ENCODE results near the gene BCL3. TPM values are rescaled to one million over a fixed set of nuclear protein-coding genes. Genes with fewer than 3 reads are reported as not detected.
A peak's percentile ranks its signal among the peaks of the same experiment; 100 is the strongest.
"Not testable (repeated sequence)": the region's sequence is repeated elsewhere in the genome, so short reads cannot be mapped to it uniquely, and the experiment has no call there.

The BCL3 gene
- total RNA-seq, 4 donors from 2014 or later, result 3.2 to 58.8 (median 11.9) TPM

GRCh38 chr19:44765033-44765948 lies 16.8 kb downstream of the BCL3 start:
- Histone ChIP-seq H3K36me3 (no peaks in the 10 kb centered on the region), H3K9me3 (no peaks in the 10 kb centered on the region), H3K4me1 (no peaks in the 10 kb centered on the region), H3K27me3 (no peaks in the 10 kb centered on the region), H3K27ac (no peak overlapping the region), H3K4me3 (no peak overlapping the region)
- intact Hi-C loops (cut with DNase I; ENCODE audit: low total_unique reads), result no loop called here
- TF ChIP-seq POLR2A (IDR thresholded peaks at IDR 0.05) (no peak), CTCF (IDR thresholded peaks at IDR 0.05) (no peak)
- DNase-seq, result no peak

GRCh38 chr19:44765949-44766335 lies 17.4 kb downstream of the BCL3 start:
- H3K4me3 ChIP-seq, result no peak overlapping the region
- no peak overlapping the region for H3K27ac ChIP-seq
- H3K36me3 ChIP-seq, result no peaks in the 10 kb centered on the region
- no peak for TF ChIP-seq POLR2A (IDR thresholded peaks at IDR 0.05)
- H3K9me3 ChIP-seq, result no peaks in the 10 kb centered on the region
- no peak for DNase-seq
- no peaks in the 10 kb centered on the region for H3K27me3 ChIP-seq
- no peaks in the 10 kb centered on the region for H3K4me1 ChIP-seq
- intact Hi-C loops (cut with DNase I; ENCODE audit: low total_unique reads), result no loop called here

GRCh38 chr19:44767295-44768180 lies 19.0 kb downstream of the BCL3 start:
- H3K27me3 ChIP-seq, result no peaks in the 10 kb centered on the region
- DNase-seq, result no peak
- no peak overlapping the region for H3K27ac ChIP-seq
- intact Hi-C loops (cut with DNase I; ENCODE audit: low total_unique reads), result no loop called here
- no peaks in the 10 kb centered on the region for H3K4me1 ChIP-seq
- no peak for TF ChIP-seq POLR2A (IDR thresholded peaks at IDR 0.05)
- no peak for TF ChIP-seq CTCF (IDR thresholded peaks at IDR 0.05)
- H3K36me3 ChIP-seq, result no peaks in the 10 kb centered on the region
- no peak overlapping the region for H3K4me3 ChIP-seq
- no peaks in the 10 kb centered on the region for H3K9me3 ChIP-seq

GRCh38 chr19:44770550-44771257 lies 22.2 kb downstream of the BCL3 start:
- no peaks in the 10 kb centered on the region for H3K9me3 ChIP-seq
- TF ChIP-seq POLR2A (IDR thresholded peaks at IDR 0.05) (no peak), CTCF (IDR thresholded peaks at IDR 0.05) (peak; percentile 88 to 94 (median 92))
- no peak overlapping the region for H3K4me3 ChIP-seq
- H3K36me3 ChIP-seq, result no peaks in the 10 kb centered on the region
- DNase-seq, result peak; percentile 89 to 93
- intact Hi-C loops (cut with DNase I; ENCODE audit: low total_unique reads), result loop anchor here (2.0 kb wide), 1 partner anchor 46 kb away; no protein-coding TSS in a partner anchor
- H3K27ac ChIP-seq, result peak overlapping the region in 1 of 2 donors; percentile 20
- no peaks in the 10 kb centered on the region for H3K27me3 ChIP-seq
- H3K4me1 ChIP-seq, result peaks cover 0 to 6% of the 10 kb centered on the region in 2 donors

GRCh38 chr19:44772144-44772543 lies 23.6 kb downstream of the BCL3 start:
- intact Hi-C loops (cut with DNase I; ENCODE audit: low total_unique reads), result not testable (repeated sequence)

More at GRCh38 chr19:44772144-44772543, 23.6 kb downstream of the BCL3 start:
- H3K27me3 ChIP-seq, H3K9me3 ChIP-seq, H3K4me3 ChIP-seq, H3K27ac ChIP-seq, DNase-seq, H3K36me3 ChIP-seq, H3K4me1 ChIP-seq: not testable (repeated sequence)

Data from uterus (tissue), 4 donors.